Regular cardiac myocyte (primary cell): ENCODE data around the gene SLC22A24. TPM values are rescaled to one million over a fixed set of nuclear protein-coding genes. Genes with fewer than 3 reads are reported as not detected.

Experiments
- total RNA-seq: library from RNA; depleted of rRNA; stranded (reverse); fragments of >200 nt; gene quantifications from 2 replicates; pipeline ENCODE4 v1.2.3, GENCODE V29; 2014

The SLC22A24 gene, protein sequence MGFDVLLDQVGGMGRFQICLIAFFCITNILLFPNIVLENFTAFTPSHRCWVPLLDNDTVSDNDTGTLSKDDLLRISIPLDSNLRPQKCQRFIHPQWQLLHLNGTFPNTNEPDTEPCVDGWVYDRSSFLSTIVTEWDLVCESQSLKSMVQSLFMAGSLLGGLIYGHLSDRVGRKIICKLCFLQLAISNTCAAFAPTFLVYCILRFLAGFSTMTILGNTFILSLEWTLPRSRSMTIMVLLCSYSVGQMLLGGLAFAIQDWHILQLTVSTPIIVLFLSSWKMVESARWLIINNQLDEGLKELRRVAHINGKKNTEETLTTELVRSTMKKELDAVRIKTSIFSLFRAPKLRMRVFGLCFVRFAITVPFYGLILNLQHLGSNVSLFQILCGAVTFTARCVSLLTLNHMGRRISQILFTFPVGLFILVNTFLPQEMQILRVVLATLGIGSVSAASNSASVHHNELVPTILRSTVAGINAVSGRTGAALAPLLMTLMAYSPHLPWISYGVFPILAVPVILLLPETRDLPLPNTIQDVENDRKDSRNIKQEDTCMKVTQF
- total RNA-seq = not detected in 2 replicates

DNA sequence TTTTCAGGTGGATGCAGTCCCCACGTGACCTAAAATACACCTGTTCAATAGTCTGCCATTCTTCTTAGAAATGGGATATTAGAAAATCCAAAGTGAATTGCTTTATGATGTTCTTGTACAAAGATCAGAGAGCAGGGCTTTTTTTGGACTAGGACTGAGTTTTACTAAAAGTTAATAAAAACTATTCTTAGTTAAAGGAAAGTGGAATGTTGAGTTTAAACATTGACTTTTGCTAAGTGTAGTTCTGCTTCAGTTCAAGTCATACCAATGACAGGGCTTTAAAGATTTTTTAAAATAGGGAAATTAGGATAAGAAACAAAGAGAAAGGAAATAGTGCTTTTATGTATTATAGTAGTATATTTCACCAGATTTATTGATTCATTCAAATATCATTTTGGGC, at the start of gene SLC22A24:
TSS of gene SLC22A24 (minus strand) at position 101 of the 400 bp plus-strand sequence. CDS start 442 bp downstream, outside the sequence.

Other genes with a start within 250 kb of the SLC22A24 start
- not detected in 2 replicates for gene CHRM1, start 222.9 kb downstream of the SLC22A24 start, total RNA-seq
- not detected in 2 replicates for gene SLC22A6, start 159.3 kb downstream of the SLC22A24 start, total RNA-seq
- not detected in 2 replicates for gene SLC22A8, start 128.4 kb downstream of the SLC22A24 start, total RNA-seq
- gene SLC22A25, start 99.4 kb upstream of the SLC22A24 start, total RNA-seq = not detected in 2 replicates
- not detected in 2 replicates for gene SLC22A9, start 225.6 kb upstream of the SLC22A24 start, total RNA-seq